ENCODE data around the gene SDS. TPM values are rescaled to one million over a fixed set of nuclear protein-coding genes. Genes with fewer than 3 reads are reported as not detected.

Gene SDS, protein sequence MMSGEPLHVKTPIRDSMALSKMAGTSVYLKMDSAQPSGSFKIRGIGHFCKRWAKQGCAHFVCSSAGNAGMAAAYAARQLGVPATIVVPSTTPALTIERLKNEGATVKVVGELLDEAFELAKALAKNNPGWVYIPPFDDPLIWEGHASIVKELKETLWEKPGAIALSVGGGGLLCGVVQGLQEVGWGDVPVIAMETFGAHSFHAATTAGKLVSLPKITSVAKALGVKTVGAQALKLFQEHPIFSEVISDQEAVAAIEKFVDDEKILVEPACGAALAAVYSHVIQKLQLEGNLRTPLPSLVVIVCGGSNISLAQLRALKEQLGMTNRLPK
- total RNA-seq: under 1 TPM; 0.62 to 0.83 TPM
- long read RNA-seq, donor 1: 0 reads
- long read RNA-seq, donor 2: 0 reads

DNA sequence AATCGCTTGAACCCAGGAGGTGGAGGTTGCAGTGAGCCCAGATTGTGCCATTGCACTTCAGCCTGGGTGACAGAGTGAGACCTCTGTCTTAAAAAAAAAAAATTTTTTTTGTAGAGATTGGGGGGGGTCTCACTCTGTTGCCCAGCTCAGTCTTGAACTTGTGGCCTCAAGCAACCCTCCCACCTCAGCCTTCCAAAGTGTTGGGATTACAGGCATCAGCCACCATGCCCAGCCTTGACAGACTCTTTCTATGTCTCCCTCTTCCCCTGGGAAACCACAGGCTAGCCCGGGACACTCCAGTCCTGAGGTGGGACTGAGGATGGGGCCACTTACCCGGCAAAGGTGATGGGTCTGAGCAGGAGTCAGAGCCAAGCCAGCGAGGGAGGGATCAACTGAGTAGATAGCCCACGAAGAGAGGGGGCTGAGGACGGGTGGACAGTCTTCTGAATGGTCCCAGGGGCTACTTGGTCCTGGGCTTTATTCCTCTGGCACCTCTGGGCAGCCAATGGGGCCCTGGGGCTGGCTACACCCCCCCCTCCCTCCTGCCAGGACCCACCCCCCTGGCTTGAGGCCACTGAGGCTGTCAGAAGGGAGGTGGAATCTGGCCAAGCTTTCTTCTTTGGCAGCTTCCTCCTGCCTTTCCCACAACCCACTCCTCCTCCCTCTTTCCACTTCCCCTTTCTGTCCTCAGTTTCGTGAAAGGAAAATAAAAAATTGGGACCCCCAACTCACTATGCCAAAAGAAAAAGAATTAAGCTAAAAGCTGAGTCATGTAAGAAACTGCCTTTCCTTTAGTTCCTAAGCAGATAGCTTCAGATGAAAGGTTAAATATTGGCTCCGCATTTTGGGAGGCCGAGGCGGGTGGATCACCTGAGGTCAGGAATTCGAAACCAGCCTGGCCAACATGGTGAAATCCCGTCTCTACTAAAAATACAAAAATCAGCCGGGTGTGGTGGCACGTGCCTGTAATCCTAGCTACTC, at the start of gene SDS:
SDS (minus strand) TSS at position 453 of the 981 bp plus-strand sequence. CDS start 4,179 bp downstream, outside the sequence.
- DNase-seq (ENCODE audit: low spot score): no peak
- intact Hi-C loops (cut with DNase I): no loop called here

DNA sequence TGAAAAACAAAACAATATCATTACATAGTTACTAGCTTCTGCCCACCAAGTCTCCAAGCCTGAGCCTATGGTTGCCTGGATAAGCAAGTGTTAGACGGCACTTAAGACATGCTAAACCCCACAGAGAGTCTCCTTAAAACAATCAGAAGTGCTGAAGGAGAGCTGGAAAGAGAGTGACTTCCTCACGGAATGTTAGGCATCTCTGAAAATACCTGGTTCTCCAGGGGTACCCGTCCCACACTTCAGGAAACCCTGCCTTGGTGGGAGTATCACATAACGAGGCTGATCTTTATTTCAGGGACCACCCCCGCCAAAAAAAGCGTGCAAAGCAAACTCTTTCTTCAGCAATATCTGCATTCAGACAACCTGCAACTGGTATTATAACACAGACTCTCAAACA, 49.6 kb upstream of the SDS start:
- intact Hi-C loops (cut with DNase I): no loop called here
- DNase-seq (ENCODE audit: low spot score): peak; percentile 12

DNA sequence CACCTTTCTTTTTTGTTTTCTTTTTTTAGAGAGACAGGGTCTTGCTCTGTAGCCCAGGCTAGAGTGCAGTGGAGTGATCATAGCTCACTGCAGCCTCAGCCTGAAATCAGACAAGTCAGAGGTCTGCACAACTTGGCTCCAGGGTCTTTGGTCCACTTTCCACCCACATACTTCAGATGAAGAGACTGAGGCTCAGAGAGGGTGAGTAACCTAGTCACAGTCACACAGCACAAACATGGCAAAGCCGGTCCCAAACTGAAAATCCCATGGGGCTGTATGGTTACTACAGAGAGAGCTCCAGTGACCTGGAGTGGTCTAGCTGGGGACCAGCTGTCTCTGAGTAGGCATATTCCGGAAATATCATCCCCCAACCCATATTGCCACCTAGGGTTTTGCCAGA, 48.8 kb upstream of the SDS start:
- intact Hi-C loops (cut with DNase I): no loop called here
- peak; percentile 13 for DNase-seq (ENCODE audit: low spot score)

DNA sequence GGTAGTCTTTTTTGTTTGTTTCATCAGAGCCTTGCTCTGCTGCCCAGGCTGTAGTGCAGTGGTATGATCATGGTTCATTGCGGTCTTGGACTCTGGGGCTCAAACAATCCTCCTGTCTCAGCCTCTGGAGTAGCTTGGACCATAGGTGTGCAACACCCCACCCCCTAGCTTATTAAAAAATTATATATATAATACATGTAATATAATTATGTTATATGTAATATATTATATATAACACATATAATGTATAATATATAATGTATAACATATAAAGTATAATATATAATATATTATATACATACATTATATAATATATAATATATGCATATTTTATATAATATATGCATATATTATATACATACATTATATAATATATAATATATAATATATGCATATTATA, 46.2 kb upstream of the SDS start:
- DNase-seq (ENCODE audit: low spot score): no peak
- intact Hi-C loops (cut with DNase I): no loop called here

DNA sequence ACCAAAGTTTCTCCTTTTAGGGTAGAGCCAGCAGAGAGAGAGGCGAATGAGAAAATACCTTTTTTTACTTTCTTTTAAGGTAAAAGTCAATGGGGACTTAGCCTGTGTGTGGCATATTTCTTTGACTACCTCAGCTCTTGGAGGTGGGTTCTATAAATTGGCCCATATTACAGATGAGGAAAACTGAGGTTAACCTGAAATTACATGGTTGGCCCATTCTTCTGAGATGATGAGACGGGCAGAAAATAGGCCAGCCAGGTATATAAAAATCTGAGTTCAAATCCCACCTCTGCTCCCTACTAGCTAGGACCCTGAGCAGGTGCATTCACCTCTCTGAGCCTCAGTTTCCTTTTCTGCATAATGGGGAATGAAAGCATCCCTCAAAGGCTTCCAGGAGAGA, 45.6 kb upstream of the SDS start:
- intact Hi-C loops (cut with DNase I): no loop called here
- DNase-seq (ENCODE audit: low spot score): no peak

DNA sequence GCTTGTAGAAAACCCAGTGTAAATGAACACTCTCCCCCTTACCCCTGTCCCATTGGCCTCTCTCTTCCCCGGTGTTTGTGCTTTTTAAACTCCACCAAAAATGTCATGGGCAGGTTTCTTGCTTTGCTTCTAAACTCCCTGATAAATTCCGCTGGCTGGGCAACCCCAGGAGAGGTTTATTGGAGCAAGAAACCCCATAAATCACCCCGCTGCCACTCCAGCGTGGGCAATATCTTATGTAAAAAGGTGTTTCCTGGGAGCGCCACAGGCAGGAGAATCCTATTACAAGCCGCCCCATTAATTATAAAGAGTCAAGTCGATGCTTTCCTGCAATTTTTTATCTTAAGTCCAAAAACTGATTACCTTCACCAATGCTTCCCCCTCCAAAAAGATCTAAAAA, 45.2 kb upstream of the SDS start:
- DNase-seq (ENCODE audit: low spot score): peak; percentile 12
- intact Hi-C loops (cut with DNase I): no loop called here

DNA sequence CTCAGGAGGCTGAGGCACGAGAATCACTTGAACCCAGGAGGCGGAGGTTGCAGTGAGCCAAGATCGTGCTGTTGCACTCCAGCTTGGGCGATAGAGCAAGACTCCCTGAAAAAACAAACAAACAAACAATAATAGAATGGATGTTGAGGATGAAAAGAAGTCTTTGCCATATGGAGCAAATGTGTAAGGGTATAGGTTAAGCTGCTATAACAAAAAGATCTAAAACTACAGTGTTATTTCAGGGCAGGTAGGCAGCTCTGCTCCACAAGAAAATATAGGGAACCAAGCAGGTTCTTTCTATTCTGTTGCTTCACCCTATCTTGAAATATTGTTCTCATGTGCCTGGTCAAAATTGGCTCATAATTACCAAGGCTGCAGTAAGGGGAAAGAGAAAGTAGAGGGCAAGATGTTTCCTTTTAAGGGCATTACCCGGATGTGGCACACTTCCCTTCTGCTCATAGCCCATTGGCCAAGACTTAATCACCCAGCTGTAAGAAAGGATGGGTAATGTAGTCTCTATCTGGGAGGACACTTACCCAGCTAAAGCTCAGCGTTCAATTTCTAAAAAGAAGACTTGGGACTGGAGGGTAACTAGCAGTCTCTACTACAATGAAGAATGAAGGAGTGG, 42.0 kb upstream of the SDS start:
- intact Hi-C loops (cut with DNase I): no loop called here
- no peak for DNase-seq (ENCODE audit: low spot score)

DNA sequence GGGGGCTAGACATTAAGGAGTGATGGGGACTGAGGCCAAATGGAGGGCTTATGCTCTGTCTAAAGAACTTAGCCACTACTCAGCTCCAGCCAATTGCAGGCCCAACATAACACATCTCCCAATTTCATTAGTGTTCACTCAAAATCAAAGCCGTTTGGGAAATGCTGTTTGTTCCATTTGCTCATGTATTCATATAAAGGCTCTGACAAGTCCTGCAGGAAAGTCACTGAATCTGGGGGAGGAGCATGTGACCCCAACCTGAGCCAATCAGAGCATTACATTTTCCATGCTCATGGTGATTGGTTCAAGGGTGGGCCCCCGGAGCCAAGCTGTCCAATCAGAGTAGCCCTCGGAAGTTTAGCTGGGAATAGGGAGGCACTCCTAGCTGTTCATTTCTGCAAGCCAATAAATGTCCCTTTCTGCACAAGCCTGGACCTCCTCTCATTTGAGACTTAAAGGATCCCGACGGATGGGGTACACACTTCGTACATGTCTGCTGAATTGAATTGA, 39.4 kb upstream of the SDS start:
- intact Hi-C loops (cut with DNase I): no loop called here
- peak; percentile 3 for DNase-seq (ENCODE audit: low spot score)

DNA sequence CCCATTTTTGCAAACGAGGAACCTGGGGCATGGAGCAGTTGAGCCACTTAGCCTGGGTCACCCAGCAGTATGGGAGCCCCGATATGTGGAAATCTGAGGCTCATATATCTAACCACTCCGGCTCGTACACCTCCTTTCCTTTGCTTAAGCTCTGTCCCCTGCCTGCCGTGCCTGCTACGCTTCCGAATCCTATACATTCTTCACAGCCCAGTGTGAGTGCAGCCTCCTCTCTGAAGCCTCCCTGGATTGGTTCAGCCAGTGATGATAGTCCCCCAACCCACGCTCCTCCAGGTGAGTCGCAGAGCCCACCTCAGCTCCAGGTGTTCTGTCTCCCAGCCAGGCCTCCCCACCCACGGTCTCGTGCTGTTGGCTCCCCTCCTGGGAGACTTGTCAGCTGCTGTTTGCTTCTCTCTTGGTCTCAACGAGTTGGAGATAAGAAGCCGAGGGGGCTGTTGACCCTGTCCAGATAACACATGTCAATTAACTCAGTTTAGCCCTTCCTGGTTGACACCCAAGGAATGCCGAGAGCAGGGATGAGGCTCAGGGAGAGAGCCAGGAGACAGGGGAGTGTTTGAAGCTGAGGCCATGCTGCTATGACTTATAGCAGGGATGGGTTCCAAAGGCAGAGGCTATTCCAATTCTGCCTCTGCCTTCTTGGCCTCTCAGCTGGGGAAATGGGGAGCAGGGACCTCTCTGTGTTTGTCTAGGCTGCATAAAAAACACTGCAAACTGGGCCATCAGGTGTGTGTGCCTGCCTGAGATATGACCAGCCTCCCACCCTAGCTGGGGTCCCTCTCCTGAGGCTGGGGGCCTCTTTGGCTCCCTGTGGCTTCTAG, 37.5 kb upstream of the SDS start:
- DNase-seq (ENCODE audit: low spot score): peak; percentile 13
- intact Hi-C loops (cut with DNase I): no loop called here

DNA sequence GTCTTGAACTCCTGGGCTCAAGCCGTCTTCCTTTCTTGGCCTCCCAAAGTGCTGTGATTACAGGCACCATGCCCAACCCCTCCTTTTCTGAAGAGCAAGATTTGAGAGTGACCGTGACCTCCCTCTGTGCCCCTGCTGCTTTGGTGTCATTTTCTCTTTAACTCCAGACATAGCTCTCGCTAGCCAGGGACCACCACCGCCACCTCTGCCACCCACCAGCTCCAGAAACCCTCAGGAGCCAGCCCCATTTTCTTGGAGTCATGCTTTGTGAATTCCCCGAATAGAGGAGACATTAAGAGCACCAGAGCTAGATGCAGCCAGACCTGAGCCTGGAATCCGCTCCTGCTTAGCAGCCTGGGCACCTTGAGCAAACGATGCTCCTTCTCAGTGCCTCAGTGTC, 36.6 kb upstream of the SDS start:
- intact Hi-C loops (cut with DNase I): no loop called here
- peak; percentile 28 for DNase-seq (ENCODE audit: low spot score)

DNA sequence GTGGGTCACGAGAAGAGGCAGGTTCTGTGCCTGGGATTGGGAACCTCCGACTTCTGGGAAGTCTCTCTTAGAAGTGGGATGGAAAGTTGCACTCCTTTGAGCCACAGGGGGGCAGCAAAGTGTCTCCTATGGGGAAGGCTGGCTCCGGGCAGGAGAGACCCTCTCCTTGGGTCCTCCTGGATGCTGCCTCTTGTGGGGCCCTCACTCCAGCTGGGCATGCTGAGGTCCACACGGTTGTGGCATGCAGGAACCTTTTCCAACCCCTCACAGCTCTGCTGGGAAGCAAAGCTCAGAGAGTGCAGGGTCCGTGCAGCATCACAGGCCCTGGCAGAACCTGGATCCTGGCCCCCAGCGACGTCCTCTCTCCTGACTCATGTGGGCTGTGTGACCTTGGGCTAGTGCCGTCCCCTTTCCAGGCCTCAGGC, 35.9 kb upstream of the SDS start:
- intact Hi-C loops (cut with DNase I): loop anchor here in 1 of 2 donors (5.0 kb wide), 1 partner anchor 798 kb away; no protein-coding TSS in a partner anchor
- DNase-seq (ENCODE audit: low spot score): peak; percentile 62

DNA sequence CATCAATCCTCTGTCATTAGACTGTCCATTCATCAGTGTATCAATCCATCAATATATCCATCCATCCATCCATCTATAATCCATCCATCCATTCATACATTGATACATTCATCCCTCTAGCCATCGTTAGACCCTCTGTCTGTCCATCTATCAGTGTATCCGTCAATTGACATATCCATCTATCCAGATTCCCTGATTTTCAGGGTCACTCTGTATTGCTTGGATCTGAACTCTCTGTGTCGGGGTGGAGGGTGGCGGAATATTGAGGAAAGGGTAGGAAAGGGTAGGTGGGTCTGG, 35.6 kb upstream of the SDS start:
- no peak for DNase-seq (ENCODE audit: low spot score)
- intact Hi-C loops (cut with DNase I): loop anchor here in 1 of 2 donors (5.0 kb wide), 1 partner anchor 798 kb away; no protein-coding TSS in a partner anchor

DNA sequence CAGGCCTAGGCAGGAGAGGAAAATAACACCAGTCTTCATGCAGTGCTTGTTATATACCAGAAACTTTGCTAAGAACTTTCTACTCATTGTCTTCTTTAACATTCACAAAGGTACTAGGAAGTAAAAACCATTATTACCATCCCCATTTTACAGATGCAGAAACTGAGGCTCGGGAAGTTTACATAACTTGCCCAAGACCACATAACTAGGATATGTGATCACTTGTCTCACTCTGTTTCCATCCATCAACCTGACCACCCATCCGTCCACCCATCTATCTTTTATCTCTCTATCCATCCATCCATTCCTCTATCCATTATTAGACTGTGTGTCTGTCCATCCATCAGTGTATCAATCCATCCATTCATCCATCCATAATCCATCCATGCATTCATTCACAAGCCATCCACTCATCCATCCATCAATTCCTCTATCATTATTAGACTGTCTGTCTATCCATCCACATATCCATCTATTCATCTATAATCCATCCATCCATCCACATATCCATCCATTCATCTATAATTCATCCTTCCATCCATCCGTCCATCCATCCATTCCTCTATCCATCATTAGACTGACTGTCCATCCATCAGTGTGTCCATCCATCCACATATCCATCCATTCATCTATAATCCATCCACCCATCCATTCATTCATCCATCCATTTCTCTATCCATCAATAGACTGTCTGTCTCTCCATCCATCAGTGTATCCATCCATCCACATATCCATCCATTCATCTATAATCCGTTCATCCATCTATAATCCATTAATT, 35.0 kb upstream of the SDS start:
- intact Hi-C loops (cut with DNase I): loop anchor here in 1 of 2 donors (5.0 kb wide), 1 partner anchor 799 kb away; no protein-coding TSS in a partner anchor

DNA sequence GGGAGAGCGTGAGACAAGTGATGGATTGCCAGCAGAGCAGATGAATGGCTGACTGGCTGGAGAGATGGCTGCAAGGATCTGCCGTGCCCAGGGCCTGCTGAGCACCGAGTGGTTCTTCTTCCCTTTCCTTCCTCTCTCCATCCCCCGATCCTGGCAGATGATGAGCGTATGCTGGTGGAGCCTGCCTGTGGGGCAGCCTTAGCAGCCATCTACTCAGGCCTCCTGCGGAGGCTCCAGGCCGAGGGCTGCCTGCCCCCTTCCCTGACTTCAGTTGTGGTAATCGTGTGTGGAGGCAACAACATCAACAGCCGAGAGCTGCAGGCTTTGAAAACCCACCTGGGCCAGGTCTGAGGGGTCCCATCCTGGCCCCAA, 34.0 kb upstream of the SDS start:
- peak; percentile 70 for DNase-seq (ENCODE audit: low spot score)
- intact Hi-C loops (cut with DNase I): loop anchor here in 1 of 2 donors (5.0 kb wide), 1 partner anchor 800 kb away; no protein-coding TSS in a partner anchor

More for the DNA sequence above, 35.0 kb upstream of the SDS start:
- DNase-seq (ENCODE audit: low spot score): no peak

DNA sequence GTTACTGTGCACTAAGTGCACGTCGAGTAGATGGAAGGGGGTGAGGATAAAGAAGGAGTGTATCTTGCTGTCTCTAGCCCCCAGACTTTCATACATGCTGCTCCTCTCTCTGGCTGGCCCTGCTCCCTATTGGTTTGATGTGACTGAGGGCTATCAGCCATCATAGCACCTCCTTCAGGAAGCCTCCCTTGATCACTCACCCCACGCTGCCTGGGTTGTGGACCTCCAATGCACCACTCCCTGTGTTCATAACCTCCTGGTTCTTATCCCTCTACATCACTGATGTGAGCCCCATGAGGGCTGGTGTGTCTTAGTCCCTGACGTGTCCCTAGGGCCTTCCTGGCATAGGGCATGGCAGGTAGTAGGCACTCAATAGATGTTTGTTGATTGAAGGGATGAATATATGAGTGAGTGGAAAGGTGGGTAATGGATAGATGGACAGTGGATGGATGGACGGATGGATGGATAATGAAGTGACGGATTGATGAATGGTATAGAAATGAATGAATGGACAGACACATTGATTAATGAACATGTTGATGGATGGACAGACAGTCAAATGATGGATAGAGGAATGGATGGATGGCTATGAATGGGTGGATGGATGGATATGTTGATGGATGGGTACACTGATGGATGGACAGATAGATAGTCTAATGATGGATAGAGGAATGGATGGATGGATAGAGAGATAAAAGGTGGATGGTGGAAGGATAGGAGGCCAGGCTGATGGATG, 33.5 kb upstream of the SDS start:
- intact Hi-C loops (cut with DNase I): loop anchor here in 1 of 2 donors (5.0 kb wide), 1 partner anchor 800 kb away; no protein-coding TSS in a partner anchor

DNA sequence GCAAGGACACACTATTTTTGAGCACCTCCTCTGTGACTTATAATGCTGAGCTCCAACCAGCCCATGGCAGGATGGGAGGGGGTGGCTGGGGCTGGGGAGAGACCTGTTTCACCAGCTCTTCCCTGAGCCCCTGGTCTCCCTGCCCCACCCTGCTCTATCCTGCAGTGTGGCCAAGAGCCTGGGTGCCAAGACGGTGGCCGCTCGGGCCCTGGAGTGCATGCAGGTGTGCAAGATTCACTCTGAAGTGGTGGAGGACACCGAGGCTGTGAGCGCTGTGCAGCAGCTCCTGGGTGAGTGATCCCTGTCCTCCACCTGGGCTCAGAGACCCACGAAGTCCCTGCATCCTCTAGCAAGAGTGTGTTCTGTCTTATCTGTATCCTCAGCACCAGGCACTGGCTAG, 32.9 kb upstream of the SDS start:
- intact Hi-C loops (cut with DNase I): loop anchor here in 1 of 2 donors (5.0 kb wide), 1 partner anchor 801 kb away; no protein-coding TSS in a partner anchor

More for the DNA sequence above, 33.5 kb upstream of the SDS start:
- peak; percentile 46 for DNase-seq (ENCODE audit: low spot score)

DNA sequence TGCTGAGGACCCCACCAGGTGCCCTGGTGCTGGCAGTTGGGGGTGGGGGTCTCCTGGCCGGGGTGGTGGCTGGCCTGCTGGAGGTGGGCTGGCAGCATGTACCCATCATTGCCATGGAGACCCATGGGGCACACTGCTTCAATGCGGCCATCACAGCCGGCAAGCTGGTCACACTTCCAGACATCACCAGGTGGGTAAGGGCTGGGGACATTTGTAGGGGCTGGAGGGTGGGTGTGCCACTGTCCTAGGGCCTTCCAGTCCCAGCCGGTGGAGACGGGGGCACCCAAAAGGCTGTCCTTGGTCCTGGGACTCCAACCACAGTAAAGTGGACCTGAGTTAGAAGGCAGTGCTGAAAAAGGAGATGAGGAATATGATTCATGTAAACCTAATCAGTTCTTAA, 31.7 kb upstream of the SDS start:
- intact Hi-C loops (cut with DNase I): loop anchor here in 1 of 2 donors (5.0 kb wide), 1 partner anchor 802 kb away; no protein-coding TSS in a partner anchor
- DNase-seq (ENCODE audit: low spot score): peak; percentile 62

More for the DNA sequence above, 32.9 kb upstream of the SDS start:
- DNase-seq (ENCODE audit: low spot score): peak; percentile 51
